Measurements from ENCODE around the gene EVX1. TPM values are rescaled to one million over a fixed set of nuclear protein-coding genes. Genes with fewer than 3 reads are reported as not detected.

Gene EVX1
- total and polyA plus RNA-seq, 2 of the 8 experiments (the other 6 are each of a cell fraction or from before 2014, with no cell fraction given), result not detected

GRCh38 chr7:27202018-27202861 is 40.4 kb upstream of the EVX1 start:
- no peak overlapping the region; the same call in 1 of the 2 replicates for H3K18ac ChIP-seq (ENCODE audit: extremely low read depth, low read length)
- H2BK12ac ChIP-seq (ENCODE audit: low read depth, low read length), result no peak overlapping the region; the same call in 1 of the 2 replicates
- peaks cover 0 to 19% (median 0%) of the 10 kb centered on the region in 4 experiments; a peak in 1 of 8 replicates for H3K36me3 ChIP-seq (ENCODE audit: control insufficient read depth in 2 of 4, insufficient read depth in 4 of 4, low read length in 3 of 4)
- H4K5ac ChIP-seq (ENCODE audit: insufficient read length, low read depth, low read length), result no peak overlapping the region
- H2BK5ac ChIP-seq (ENCODE audit: low read depth, low read length), result no peak overlapping the region
- no peak overlapping the region for H3K9ac ChIP-seq (replicated peaks in 1 of 4; ENCODE audit: extremely low read depth in 1 of 4, low read depth in 3 of 4, low read length in 3 of 4)
- no peak overlapping the region for H3K14ac ChIP-seq (ENCODE audit: insufficient read length)
- ChIA-PET POLR2A (ENCODE audit: partially characterized antibody) (no interaction called here), CTCF (ENCODE audit: partially characterized antibody) (interaction anchor here (0.6 to 2.1 kb wide), 10 partner anchors 9 to 307 kb away, joined by 3 to 5 read pairs (median 4); partner anchors contain the start of gene HOXA11)
- H3K4ac ChIP-seq (replicated peaks; ENCODE audit: insufficient read length, low read depth, low read length), result no peak overlapping the region
- peaks cover 0 to 8% (median 4%) of the 10 kb centered on the region in 4 experiments; a peak in 6 of 7 replicates for H3K4me1 ChIP-seq (replicated peaks in 1 of 4; ENCODE audit: control insufficient read depth in 3 of 4, insufficient read depth in 4 of 4, low read length in 3 of 4)
- no peak overlapping the region for H2AFZ ChIP-seq (ENCODE audit: low read length)
- no peaks in the 10 kb centered on the region; the same call in 1 of the 2 replicates for H3K23me2 ChIP-seq (ENCODE audit: low read depth, low read length)
- H2BK120ac ChIP-seq (replicated peaks; ENCODE audit: low read depth, low read length), result no peak overlapping the region
- H2BK20ac ChIP-seq (ENCODE audit: low read length), result no peak overlapping the region
- H3K79me1 ChIP-seq (ENCODE audit: low read depth, low read length), result no peaks in the 10 kb centered on the region; the same call in 1 of the 2 replicates
- no peaks in the 10 kb centered on the region; a peak in 1 of 4 replicates for H3K9me3 ChIP-seq (ENCODE audit: insufficient read depth in 2 of 2, low read depth in 1 of 2, low read length in 1 of 2)
- no peak overlapping the region for H3K56ac ChIP-seq (replicated peaks; ENCODE audit: insufficient read length, low read depth, low read length)
- WGBS, 2 experiments (ENCODE audit: extremely low coverage in 1 of 2, insufficient coverage in 1 of 2, insufficient read length in 1 of 2, insufficient replicate concordance in 2 of 2, low coverage in 1 of 2, low lambda C conversion rate in 2 of 2, missing lambda C conversion rate in 1 of 2), result 15% methylated on average over 29 of the region's 30 CpGs; no CpG with 5 or more reads in 1 of the 2 experiments
- TF ChIP-seq NRF1 (IDR thresholded peaks at IDR 0.05; ENCODE audit: low read depth, low read length) (no peak), CBX8 (IDR thresholded peaks at IDR 0.05; ENCODE audit: borderline replicate concordance, low read depth, low read length) (peak; percentile 99; the same call in 1 of the 2 replicates), RBBP5 (IDR thresholded peaks at IDR 0.05; ENCODE audit: borderline replicate concordance, low read depth, low read length) (no peak), CTBP2 (IDR thresholded peaks at IDR 0.05; ENCODE audit: borderline replicate concordance, insufficient read depth, insufficient read length, low read length) (peak; percentile 44), RNF2 (IDR thresholded peaks at IDR 0.05; ENCODE audit: borderline replicate concordance, low read depth, low read length, missing control alignments, poor library complexity, severe bottlenecking) (peak; percentile 99), YY1 (IDR thresholded peaks at IDR 0.05; ENCODE audit: low read depth, low read length) (peak; percentile 15; the same call in 1 of the 2 replicates), EZH2 (IDR thresholded peaks at IDR 0.05; ENCODE audit: low read depth, low read length, severe bottlenecking) (peak; percentile 8), JUND (IDR thresholded peaks at IDR 0.05; ENCODE audit: low read length) (no peak), SUZ12 (IDR thresholded peaks at IDR 0.05; ENCODE audit: low read length) (peak; percentile 59)
- H3K4me2 ChIP-seq (ENCODE audit: insufficient read depth in 1 of 2, low read depth in 2 of 2, low read length in 2 of 2), result peak overlapping the region in 1 of 2 experiments; percentile 48; a peak in 2 of 4 replicates
- no peaks in the 10 kb centered on the region for H3K79me2 ChIP-seq (ENCODE audit: control insufficient read depth in 1 of 2, insufficient read depth in 2 of 2, low read length in 2 of 2)
- no peak overlapping the region for H4K8ac ChIP-seq (ENCODE audit: extremely low read depth, insufficient read depth, low read length)
- FAIRE-seq, result no peak
- no peak overlapping the region for H2AK5ac ChIP-seq (ENCODE audit: low read depth, low read length)
- DNase-seq (ENCODE audit: low read depth in 1 of 2, low spot score in 2 of 2), result peak in 1 of 2 experiments; percentile 53
- H3K23ac ChIP-seq (ENCODE audit: insufficient read length), result no peak overlapping the region
- H3K27ac ChIP-seq (ENCODE audit: low read depth, low read length), result no peak overlapping the region
- peaks cover 98 to 100% (median 100%) of the 10 kb centered on the region in 4 experiments for H3K27me3 ChIP-seq (replicated peaks in 1 of 4; ENCODE audit: control insufficient read depth in 3 of 4, extremely low read depth in 1 of 4, insufficient read depth in 3 of 4, low read length in 3 of 4)
- H4K20me1 ChIP-seq (replicated peaks in 1 of 2; ENCODE audit: control insufficient read depth in 1 of 2, insufficient read depth in 2 of 2, low read length in 2 of 2), result peaks cover 40 to 49% of the 10 kb centered on the region in 2 experiments
- H4K91ac ChIP-seq (replicated peaks; ENCODE audit: insufficient read length, low read length), result no peak overlapping the region
- H3K4me3 ChIP-seq (ENCODE audit: extremely low read depth in 1 of 4, insufficient read depth in 2 of 4, low read depth in 3 of 4, low read length in 4 of 4), result 0 out of 8 replicates have a peak overlapping the region, but pooled peaks of 1 of the 4 experiments have one; percentile 26
- H2BK15ac ChIP-seq (ENCODE audit: low read length), result 0 out of 2 replicates have a peak overlapping the region, but pooled peaks have one; percentile 18

Data from H1 (cell line).